ENCODE measurements around the gene SDCCAG8. TPM values are rescaled to one million over a fixed set of nuclear protein-coding genes. Genes with fewer than 3 reads are reported as not detected.

SDCCAG8 gene
- total RNA-seq, 1 donor from 2014 or later, result 24.5 TPM

DNA sequence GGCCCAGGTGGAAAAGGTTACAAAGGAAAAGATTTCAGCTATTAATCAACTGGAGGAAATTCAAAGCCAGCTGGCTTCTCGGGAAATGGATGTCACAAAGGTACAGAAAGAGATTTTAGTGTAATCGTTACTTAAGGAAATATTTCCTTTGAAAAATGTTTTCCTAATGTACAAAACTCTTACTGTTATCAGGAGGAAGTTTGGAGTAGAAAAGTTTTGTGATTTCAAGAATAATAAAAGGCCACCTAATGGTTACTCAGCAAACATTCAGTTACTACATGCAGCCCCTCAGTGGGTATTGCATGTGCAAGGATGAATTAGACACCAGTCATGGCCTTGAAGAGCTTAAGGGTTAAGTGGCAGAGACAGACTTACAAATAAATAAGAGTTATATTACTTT lies 85.2 kb downstream of the SDCCAG8 start:
- Histone ChIP-seq H3K27ac (ENCODE audit: low read depth, low read length) (no peak overlapping the region), H3K79me2 (ENCODE audit: insufficient read depth, low read length) (peaks cover 5% of the 10 kb centered on the region), H2AFZ (ENCODE audit: low read depth, low read length) (no peak overlapping the region), H3K4me2 (ENCODE audit: low read length) (no peak overlapping the region), H3K27me3 (ENCODE audit: insufficient read depth, low read length) (no peaks in the 10 kb centered on the region), H3K4me3 (ENCODE audit: insufficient read depth, low read depth, low read length) (no peak overlapping the region), H4K20me1 (ENCODE audit: insufficient read depth, low read length) (peaks cover 7% of the 10 kb centered on the region), H3K4me1 (ENCODE audit: insufficient read depth, low read length) (no peaks in the 10 kb centered on the region), H3K36me3 (ENCODE audit: insufficient read depth, low read length) (peaks cover 7% of the 10 kb centered on the region), H3K9ac (ENCODE audit: low read length) (no peak overlapping the region), H3K9me3 (ENCODE audit: insufficient read depth, low read depth, low read length) (no peaks in the 10 kb centered on the region)
- TF ChIP-seq EZH2 (IDR thresholded peaks at IDR 0.05; ENCODE audit: insufficient read depth, low read length), result no peak
- TF ChIP-seq, protein P1, sequence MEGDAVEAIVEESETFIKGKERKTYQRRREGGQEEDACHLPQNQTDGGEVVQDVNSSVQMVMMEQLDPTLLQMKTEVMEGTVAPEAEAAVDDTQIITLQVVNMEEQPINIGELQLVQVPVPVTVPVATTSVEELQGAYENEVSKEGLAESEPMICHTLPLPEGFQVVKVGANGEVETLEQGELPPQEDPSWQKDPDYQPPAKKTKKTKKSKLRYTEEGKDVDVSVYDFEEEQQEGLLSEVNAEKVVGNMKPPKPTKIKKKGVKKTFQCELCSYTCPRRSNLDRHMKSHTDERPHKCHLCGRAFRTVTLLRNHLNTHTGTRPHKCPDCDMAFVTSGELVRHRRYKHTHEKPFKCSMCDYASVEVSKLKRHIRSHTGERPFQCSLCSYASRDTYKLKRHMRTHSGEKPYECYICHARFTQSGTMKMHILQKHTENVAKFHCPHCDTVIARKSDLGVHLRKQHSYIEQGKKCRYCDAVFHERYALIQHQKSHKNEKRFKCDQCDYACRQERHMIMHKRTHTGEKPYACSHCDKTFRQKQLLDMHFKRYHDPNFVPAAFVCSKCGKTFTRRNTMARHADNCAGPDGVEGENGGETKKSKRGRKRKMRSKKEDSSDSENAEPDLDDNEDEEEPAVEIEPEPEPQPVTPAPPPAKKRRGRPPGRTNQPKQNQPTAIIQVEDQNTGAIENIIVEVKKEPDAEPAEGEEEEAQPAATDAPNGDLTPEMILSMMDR (IDR thresholded peaks at IDR 0.05; ENCODE audit: insufficient read depth, low read depth, low read length), result no peak
- Mint-ChIP-seq H3K27ac (ENCODE audit: unreplicated experiment) (no peak overlapping the region), H3K4me3 (ENCODE audit: unreplicated experiment) (no peak overlapping the region), H3K27me3 (ENCODE audit: low read depth, unreplicated experiment) (no peaks in the 10 kb centered on the region), H3K4me1 (ENCODE audit: low read depth, unreplicated experiment) (peaks cover 10% of the 10 kb centered on the region), H3K36me3 (ENCODE audit: low read depth, unreplicated experiment) (peaks cover 6% of the 10 kb centered on the region), H3K9me3 (ENCODE audit: unreplicated experiment) (no peaks in the 10 kb centered on the region)
- no peak for DNase-seq (ENCODE audit: low read depth)
- no peak for FAIRE-seq

- H3K27me3 ChIP-seq (ENCODE audit: insufficient read depth, low read length), result no peaks in the 10 kb centered on the region
- H4K20me1 ChIP-seq (ENCODE audit: insufficient read depth, low read length), result no peaks in the 10 kb centered on the region
- no peak overlapping the region for H2AFZ ChIP-seq (ENCODE audit: low read depth, low read length)
- no peak overlapping the region for H3K4me3 Mint-ChIP-seq (ENCODE audit: unreplicated experiment)
- peaks cover 13% of the 10 kb centered on the region for H3K4me1 Mint-ChIP-seq (ENCODE audit: low read depth, unreplicated experiment)
- no peak overlapping the region for H3K27ac ChIP-seq (ENCODE audit: low read depth, low read length)
- TF ChIP-seq, protein P1 (IDR thresholded peaks at IDR 0.05; ENCODE audit: insufficient read depth, low read depth, low read length), result peak; percentile 68
- no peak for TF ChIP-seq EZH2 (IDR thresholded peaks at IDR 0.05; ENCODE audit: insufficient read depth, low read length)
- no peak overlapping the region for H3K4me3 ChIP-seq (ENCODE audit: insufficient read depth, low read depth, low read length)
- no peaks in the 10 kb centered on the region for H3K27me3 Mint-ChIP-seq (ENCODE audit: low read depth, unreplicated experiment)
- no peaks in the 10 kb centered on the region for H3K4me1 ChIP-seq (ENCODE audit: insufficient read depth, low read length)
- no peaks in the 10 kb centered on the region for H3K79me2 ChIP-seq (ENCODE audit: insufficient read depth, low read length)
- H3K36me3 Mint-ChIP-seq (ENCODE audit: low read depth, unreplicated experiment), result peaks cover 8% of the 10 kb centered on the region
- FAIRE-seq (peak; percentile 5), DNase-seq (ENCODE audit: low read depth) (peak; percentile 21)
- peaks cover 11% of the 10 kb centered on the region for H3K36me3 ChIP-seq (ENCODE audit: insufficient read depth, low read length)
- H3K4me2 ChIP-seq (ENCODE audit: low read length), result no peak overlapping the region
- no peak overlapping the region for H3K27ac Mint-ChIP-seq (ENCODE audit: unreplicated experiment)
- H3K9me3 Mint-ChIP-seq (ENCODE audit: unreplicated experiment), result no peaks in the 10 kb centered on the region
- no peaks in the 10 kb centered on the region for H3K9me3 ChIP-seq (ENCODE audit: insufficient read depth, low read depth, low read length)
- H3K9ac ChIP-seq (ENCODE audit: low read length), result no peak overlapping the region
Measured at GRCh38 chr1:243343970-243344937, 88.4 kb downstream of the SDCCAG8 start.

DNA sequence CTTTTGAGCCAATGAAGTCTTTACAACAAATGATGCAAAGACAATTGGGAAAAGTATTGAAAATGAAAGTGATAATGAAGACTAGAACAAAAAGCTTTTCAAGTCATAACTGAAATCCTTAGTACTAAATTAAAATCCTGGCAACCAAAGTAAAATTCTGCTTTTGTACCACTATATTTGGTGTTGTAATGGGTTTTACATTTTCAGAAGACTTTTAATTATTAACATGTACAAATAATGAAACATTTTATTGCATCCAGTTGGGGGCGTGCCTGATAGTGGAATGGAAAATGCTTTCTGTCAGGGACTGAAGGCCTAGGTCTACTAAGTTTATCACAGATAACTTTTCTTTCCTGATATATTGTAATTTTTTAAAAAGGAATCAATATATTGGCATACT lies 89.4 kb downstream of the SDCCAG8 start:
- H3K4me1 Mint-ChIP-seq (ENCODE audit: low read depth, unreplicated experiment), result peaks cover 13% of the 10 kb centered on the region
- Histone ChIP-seq H2AFZ (ENCODE audit: low read depth, low read length) (no peak overlapping the region), H3K27me3 (ENCODE audit: insufficient read depth, low read length) (no peaks in the 10 kb centered on the region), H3K27ac (ENCODE audit: low read depth, low read length) (no peak overlapping the region), H3K36me3 (ENCODE audit: insufficient read depth, low read length) (peaks cover 11% of the 10 kb centered on the region), H3K4me2 (ENCODE audit: low read length) (no peak overlapping the region), H3K79me2 (ENCODE audit: insufficient read depth, low read length) (no peaks in the 10 kb centered on the region), H3K4me3 (ENCODE audit: insufficient read depth, low read depth, low read length) (no peak overlapping the region), H3K4me1 (ENCODE audit: insufficient read depth, low read length) (no peaks in the 10 kb centered on the region), H3K9ac (ENCODE audit: low read length) (no peak overlapping the region), H4K20me1 (ENCODE audit: insufficient read depth, low read length) (no peaks in the 10 kb centered on the region), H3K9me3 (ENCODE audit: insufficient read depth, low read depth, low read length) (no peaks in the 10 kb centered on the region)
- no peak overlapping the region for H3K27ac Mint-ChIP-seq (ENCODE audit: unreplicated experiment)
- TF ChIP-seq, protein P1 (IDR thresholded peaks at IDR 0.05; ENCODE audit: insufficient read depth, low read depth, low read length), result no peak
- TF ChIP-seq EZH2 (IDR thresholded peaks at IDR 0.05; ENCODE audit: insufficient read depth, low read length), result no peak
- no peaks in the 10 kb centered on the region for H3K9me3 Mint-ChIP-seq (ENCODE audit: unreplicated experiment)
- no peaks in the 10 kb centered on the region for H3K27me3 Mint-ChIP-seq (ENCODE audit: low read depth, unreplicated experiment)
- no peak overlapping the region for H3K4me3 Mint-ChIP-seq (ENCODE audit: unreplicated experiment)
- FAIRE-seq, result no peak
- H3K36me3 Mint-ChIP-seq (ENCODE audit: low read depth, unreplicated experiment), result peaks cover 4% of the 10 kb centered on the region
- DNase-seq (ENCODE audit: low read depth), result no peak

All from astrocyte (in vitro differentiated cells and primary cell).